OCI-LY7 (cell line): ENCODE measurements around the gene EIF2AK3. TPM values are rescaled to one million over a fixed set of nuclear protein-coding genes. Genes with fewer than 3 reads are reported as not detected.

ENCODE experiments used
- BruUV-seq: library from RNA; stranded (reverse); fragments of 400-500 nt; replicated peaks from 2 replicates; lab custom pipeline; 2021; lab: Mats Ljungman, UMichigan
- CTCF ChIA-PET: fragments of 300-600 bp; sonication (Branson Sonifier 250); formaldehyde crosslinking; loops from one replicate; lab custom pipeline; 2022; ENCODE audit warnings: antibody characterized with exemption; ENCODE audit not compliant: unreplicated experiment; lab: Charles Lee
- POLR2A ChIA-PET: fragments of 300-600 bp; sonication (Branson Sonifier 250); formaldehyde crosslinking; loops from one replicate; lab custom pipeline; 2022; ENCODE audit warnings: antibody characterized with exemption; lab: Charles Lee
- DNase-seq: peaks from one replicate; pipeline ENCODE4 v3.0.0-alpha.2; 2015; ENCODE audit warnings: low spot score
- H2AFZ ChIP-seq: fragments of 200-600 bp; sonication (generic), shearing (Covaris generic); 2 replicates; pipeline ENCODE4 v1.6.1; 2014; ENCODE audit warnings: mild to moderate bottlenecking, antibody characterized with exemption, low read length, moderate library complexity
- H3K27ac ChIP-seq: fragments of 200-600 bp; sonication (generic); 2 replicates; pipeline ENCODE4 v1.5.1; 2014; ENCODE audit warnings: mixed run types, low read depth, mild to moderate bottlenecking, moderate library complexity, low read length, inconsistent platforms; ENCODE audit not compliant: poor library complexity, severe bottlenecking
- H3K36me3 ChIP-seq: fragments of 200-600 bp; sonication (generic); 2 replicates; pipeline ENCODE4 v1.6.1; 2014; ENCODE audit warnings: mild to moderate bottlenecking, antibody characterized with exemption, low read length, moderate library complexity, mixed read lengths; ENCODE audit not compliant: insufficient read depth
- H3K4me1 ChIP-seq: fragments of 200-600 bp; sonication (generic); 2 replicates; pipeline ENCODE4 v1.5.1; 2014; ENCODE audit warnings: mild to moderate bottlenecking, low read length; ENCODE audit not compliant: insufficient read depth, poor library complexity, severe bottlenecking
- H3K4me2 ChIP-seq: fragments of 200-600 bp; sonication (generic); 2 replicates; pipeline ENCODE4 v1.6.1; 2014; ENCODE audit warnings: mild to moderate bottlenecking, low read length
- H3K4me3 ChIP-seq: fragments of 200-600 bp; sonication (generic); 2 replicates; pipeline ENCODE4 v1.5.1; 2014; ENCODE audit warnings: mild to moderate bottlenecking, low read depth, low read length; ENCODE audit not compliant: poor library complexity, severe bottlenecking
- H3K79me2 ChIP-seq: fragments of 200-600 bp; sonication (generic); 2 replicates; pipeline ENCODE4 v1.6.1; 2016; ENCODE audit warnings: low read depth, mild to moderate bottlenecking, low read length, moderate library complexity, mixed read lengths; ENCODE audit not compliant: insufficient read depth
- H3K9me2 ChIP-seq: fragments of 200-600 bp; sonication (generic); 2 replicates; pipeline ENCODE4 v1.6.1; 2016; ENCODE audit warnings: mild to moderate bottlenecking, low read length, mixed read lengths; ENCODE audit not compliant: insufficient read depth
- H3K9me3 ChIP-seq: fragments of 200-600 bp; sonication (generic); 2 replicates; pipeline ENCODE4 v1.6.1; 2014; ENCODE audit warnings: mild to moderate bottlenecking, mixed run types, low read length, mixed read lengths
- H4K20me1 ChIP-seq: fragments of 200-600 bp; sonication (generic); 2 replicates; pipeline ENCODE4 v1.6.1; 2014; ENCODE audit warnings: mild to moderate bottlenecking, antibody characterized with exemption, low read length, moderate library complexity, mixed read lengths; ENCODE audit not compliant: insufficient read depth
- CTCF ChIP-seq: fragments of 200-600 bp; sonication (generic); conservative IDR thresholded peaks from 2 replicates; pipeline ENCODE4 v1.5.1; 2014; ENCODE audit warnings: mild to moderate bottlenecking, antibody characterized with exemption, low read length, moderate library complexity, mixed read lengths
- EZH2phosphoT487 ChIP-seq: fragments of 200-600 bp; sonication (generic); IDR thresholded peaks from 2 replicates; pipeline ENCODE4 v1.6.1; 2018; ENCODE audit warnings: low read depth, borderline replicate concordance, mild to moderate bottlenecking, mixed run types, antibody characterized with exemption, low read length, moderate library complexity, mixed read lengths
- intact Hi-C: fragments of 100-400 bp; cut with micrococcal nuclease; formaldehyde crosslinking; loops from one replicate; pipeline ENCODE4 v1.10.0; 2022; ENCODE audit not compliant: unreplicated experiment
- total RNA-seq, 2 experiments: library from RNA; depleted of rRNA in 1 of 2; stranded (reverse); fragments of >200 nt in 1 of 2; shearing (Covaris generic) in 1 of 2; gene quantifications; 2 replicates each; pipeline ENCODE4 v1.2.3, GENCODE V29; 2014 to 2022

Gene EIF2AK3
- total RNA-seq, 2 experiments from 2014 or later: 49.4 to 64.5 TPM

GRCh38 chr2:88614497-88615157 lies 12.6 kb downstream of the EIF2AK3 start:
- Histone ChIP-seq H3K79me2 (peaks cover 100% of the 10 kb centered on the region), H3K9me2 (no peaks in the 10 kb centered on the region), H2AFZ (no peak overlapping the region), H3K4me1 (peaks cover 96% of the 10 kb centered on the region), H3K4me2 (no peak overlapping the region), H3K36me3 (peaks cover 78% of the 10 kb centered on the region), H3K27ac (peak overlapping the region; percentile 15), H4K20me1 (no peaks in the 10 kb centered on the region), H3K9me3 (peaks cover 10% of the 10 kb centered on the region), H3K4me3 (no peak overlapping the region)
- TF ChIP-seq CTCF (no peak), EZH2phosphoT487 (no peak)
- no peak for DNase-seq
- BruUV-seq: no TSS peak
- intact Hi-C loops: no loop called here
- ChIA-PET CTCF (interaction anchor here (1.1 kb wide), 1 partner anchor 8 kb away, joined by 3 read pairs; no protein-coding TSS in a partner anchor), POLR2A (interaction anchor here (1.0 to 1.1 kb wide), 2 partner anchors 8 to 10 kb away, joined by 3 read pairs; no protein-coding TSS in a partner anchor)

GRCh38 chr2:88613921-88614320 lies 13.3 kb downstream of the EIF2AK3 start:
- Histone ChIP-seq H3K4me3 (no peak overlapping the region), H3K79me2 (peaks cover 100% of the 10 kb centered on the region), H3K27ac (no peak overlapping the region), H3K4me1 (peaks cover 97% of the 10 kb centered on the region), H3K36me3 (peaks cover 85% of the 10 kb centered on the region), H2AFZ (no peak overlapping the region), H4K20me1 (no peaks in the 10 kb centered on the region), H3K9me2 (no peaks in the 10 kb centered on the region), H3K4me2 (no peak overlapping the region), H3K9me3 (peaks cover 10% of the 10 kb centered on the region)
- intact Hi-C loops: no loop called here
- no peak for DNase-seq
- no TSS peak for BruUV-seq
- ChIA-PET CTCF (interaction anchor here (1.1 kb wide), 1 partner anchor 7 kb away, joined by 3 read pairs; no protein-coding TSS in a partner anchor), POLR2A (interaction anchor here (1.1 kb wide), 1 partner anchor 9 kb away, joined by 3 read pairs; no protein-coding TSS in a partner anchor)
- TF ChIP-seq CTCF (no peak), EZH2phosphoT487 (no peak)
